A673 (cell line): Measurements from ENCODE around the gene VANGL2. TPM values are rescaled to one million over a fixed set of nuclear protein-coding genes. Genes with fewer than 3 reads are reported as not detected.

Experiments used
- BruUV-seq: library from RNA; stranded (reverse); fragments of 400-500 nt; replicated peaks from 2 replicates; lab custom pipeline; 2021; lab: Mats Ljungman, UMichigan
- CTCF ChIA-PET: fragments of 300-600 bp; sonication (Branson Sonifier 250); formaldehyde crosslinking; loops from one replicate; lab custom pipeline; 2022; ENCODE audit warnings: antibody characterized with exemption; lab: Charles Lee
- POLR2A ChIA-PET: fragments of 300-600 bp; sonication (Branson Sonifier 250); formaldehyde crosslinking; loops from one replicate; lab custom pipeline; 2022; ENCODE audit warnings: antibody characterized with exemption; ENCODE audit not compliant: low non-redundant PET; lab: Charles Lee
- DNase-seq: peaks from one replicate; pipeline ENCODE4 v3.0.0-alpha.2; 2015; ENCODE audit warnings: low spot score
- H3K27ac ChIP-seq: fragments of 200-600 bp; sonication (generic); 2 replicates; pipeline ENCODE4 v1.5.1; 2016; ENCODE audit warnings: mixed run types, low read depth, mild to moderate bottlenecking, mixed read lengths, antibody characterized with exemption, low read length; ENCODE audit not compliant: poor library complexity, severe bottlenecking
- H3K27me3 ChIP-seq: fragments of 200-600 bp; sonication (generic); replicated peaks from 2 replicates; pipeline ENCODE4 v1.6.1; 2017; ENCODE audit warnings: mixed run types, low read depth, mild to moderate bottlenecking, mixed read lengths, antibody characterized with exemption, low read length; ENCODE audit not compliant: insufficient read depth, poor library complexity
- H3K36me3 ChIP-seq: fragments of 200-600 bp; sonication (generic); 2 replicates; pipeline ENCODE4 v1.6.1; 2016; ENCODE audit warnings: mixed run types, mild to moderate bottlenecking, mixed read lengths, antibody characterized with exemption, low read length; ENCODE audit not compliant: insufficient read depth, poor library complexity, severe bottlenecking
- H3K4me1 ChIP-seq: fragments of 200-600 bp; sonication (generic); 2 replicates; pipeline ENCODE4 v1.6.1; 2017; ENCODE audit warnings: mixed run types, mild to moderate bottlenecking, mixed read lengths, antibody characterized with exemption, low read length; ENCODE audit not compliant: insufficient read depth, poor library complexity, severe bottlenecking
- H3K4me3 ChIP-seq: fragments of 200-600 bp; sonication (generic); 2 replicates; pipeline ENCODE4 v1.5.1; 2016; ENCODE audit warnings: low read depth, mixed run types, mild to moderate bottlenecking, mixed read lengths, low read length; ENCODE audit not compliant: poor library complexity, severe bottlenecking
- H3K9me3 ChIP-seq: fragments of 200-600 bp; sonication (generic); 2 replicates; pipeline ENCODE4 v1.6.1; 2016; ENCODE audit warnings: mixed run types, low read depth, mild to moderate bottlenecking, mixed read lengths, antibody characterized with exemption, low read length; ENCODE audit not compliant: poor library complexity, severe bottlenecking
- EZH2 ChIP-seq: fragments of 200-600 bp; sonication (generic); IDR thresholded peaks from 2 replicates; pipeline ENCODE4 v1.6.1; 2017; ENCODE audit warnings: borderline replicate concordance, low read depth, mild to moderate bottlenecking, mixed read lengths, antibody characterized with exemption, low read length; ENCODE audit not compliant: poor library complexity, severe bottlenecking
- intact Hi-C: fragments of 100-400 bp; cut with micrococcal nuclease; formaldehyde crosslinking; loops from one replicate; pipeline ENCODE4 v1.10.0; 2022; ENCODE audit not compliant: unreplicated experiment
- total RNA-seq: library from RNA; stranded (reverse); gene quantifications from 2 replicates; pipeline ENCODE4 v1.2.3, GENCODE V29; 2021
- TF ChIP-seq, protein P1 (sequence below): fragments of 300-800, 200-600 bp; sonication (generic); conservative IDR thresholded peaks from 2 replicates; pipeline ENCODE4 v1.5.1; 2017; ENCODE audit warnings: low read depth, mild to moderate bottlenecking, antibody characterized with exemption, low read length, moderate library complexity, mixed read lengths

The VANGL2 gene
- total RNA-seq, 1 experiment from 2014 or later: 20.9 TPM

DNA sequence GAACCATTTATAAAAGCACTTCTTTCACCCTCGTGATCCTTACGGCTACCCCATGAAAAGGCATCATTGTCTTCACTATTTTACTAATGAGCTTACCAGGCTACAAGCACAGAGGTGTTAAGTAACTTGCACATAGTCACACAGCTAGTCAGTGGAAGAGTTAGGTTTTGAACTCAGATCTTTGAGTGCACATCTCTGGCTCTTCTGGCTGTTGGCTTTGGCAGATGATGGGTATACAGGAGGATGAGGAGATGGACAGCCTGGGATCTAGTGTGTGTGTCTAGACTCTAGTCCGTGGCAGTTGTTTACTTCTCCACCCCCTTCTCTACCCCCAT lies 11.6 kb downstream of the VANGL2 start:
- Histone ChIP-seq H3K27me3 (no peaks in the 10 kb centered on the region), H3K9me3 (no peaks in the 10 kb centered on the region), H3K4me3 (no peak overlapping the region), H3K27ac (no peak overlapping the region), H3K36me3 (no peaks in the 10 kb centered on the region), H3K4me1 (peaks cover 4% of the 10 kb centered on the region)
- intact Hi-C loops: no loop called here
- ChIA-PET CTCF (no interaction called here), POLR2A (no interaction called here)
- TF ChIP-seq, protein P1, sequence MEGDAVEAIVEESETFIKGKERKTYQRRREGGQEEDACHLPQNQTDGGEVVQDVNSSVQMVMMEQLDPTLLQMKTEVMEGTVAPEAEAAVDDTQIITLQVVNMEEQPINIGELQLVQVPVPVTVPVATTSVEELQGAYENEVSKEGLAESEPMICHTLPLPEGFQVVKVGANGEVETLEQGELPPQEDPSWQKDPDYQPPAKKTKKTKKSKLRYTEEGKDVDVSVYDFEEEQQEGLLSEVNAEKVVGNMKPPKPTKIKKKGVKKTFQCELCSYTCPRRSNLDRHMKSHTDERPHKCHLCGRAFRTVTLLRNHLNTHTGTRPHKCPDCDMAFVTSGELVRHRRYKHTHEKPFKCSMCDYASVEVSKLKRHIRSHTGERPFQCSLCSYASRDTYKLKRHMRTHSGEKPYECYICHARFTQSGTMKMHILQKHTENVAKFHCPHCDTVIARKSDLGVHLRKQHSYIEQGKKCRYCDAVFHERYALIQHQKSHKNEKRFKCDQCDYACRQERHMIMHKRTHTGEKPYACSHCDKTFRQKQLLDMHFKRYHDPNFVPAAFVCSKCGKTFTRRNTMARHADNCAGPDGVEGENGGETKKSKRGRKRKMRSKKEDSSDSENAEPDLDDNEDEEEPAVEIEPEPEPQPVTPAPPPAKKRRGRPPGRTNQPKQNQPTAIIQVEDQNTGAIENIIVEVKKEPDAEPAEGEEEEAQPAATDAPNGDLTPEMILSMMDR: no peak
- TF ChIP-seq EZH2: no peak
- DNase-seq: no peak
- BruUV-seq: no TSS peak

DNA sequence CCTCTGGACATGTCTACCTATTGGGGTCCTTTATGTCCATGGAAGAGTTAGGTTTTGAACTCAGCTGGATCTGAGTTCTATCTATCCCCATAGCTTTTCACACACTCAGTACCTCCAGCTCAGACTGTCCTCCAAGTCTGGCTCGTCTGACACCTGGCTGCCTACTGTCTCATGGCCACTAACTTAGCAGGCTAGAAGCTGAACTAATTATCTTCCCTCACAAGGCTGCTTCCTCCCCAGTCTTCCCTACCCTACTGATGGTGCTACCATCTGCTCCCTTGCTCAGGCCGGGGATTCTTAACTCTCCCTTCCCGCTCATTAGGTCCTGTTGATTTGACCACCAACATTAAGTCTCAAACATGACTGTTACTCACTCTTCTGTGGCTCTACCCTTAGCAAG lies 13.4 kb downstream of the VANGL2 start:
- Histone ChIP-seq H3K9me3 (no peaks in the 10 kb centered on the region), H3K27ac (no peak overlapping the region), H3K4me1 (peaks cover 4% of the 10 kb centered on the region), H3K36me3 (no peaks in the 10 kb centered on the region), H3K4me3 (no peak overlapping the region), H3K27me3 (no peaks in the 10 kb centered on the region)
- TF ChIP-seq, protein P1: no peak
- no peak for TF ChIP-seq EZH2
- no TSS peak for BruUV-seq
- POLR2A ChIA-PET: no interaction called here
- DNase-seq: no peak
- CTCF ChIA-PET: no interaction called here
- intact Hi-C loops: no loop called here

DNA sequence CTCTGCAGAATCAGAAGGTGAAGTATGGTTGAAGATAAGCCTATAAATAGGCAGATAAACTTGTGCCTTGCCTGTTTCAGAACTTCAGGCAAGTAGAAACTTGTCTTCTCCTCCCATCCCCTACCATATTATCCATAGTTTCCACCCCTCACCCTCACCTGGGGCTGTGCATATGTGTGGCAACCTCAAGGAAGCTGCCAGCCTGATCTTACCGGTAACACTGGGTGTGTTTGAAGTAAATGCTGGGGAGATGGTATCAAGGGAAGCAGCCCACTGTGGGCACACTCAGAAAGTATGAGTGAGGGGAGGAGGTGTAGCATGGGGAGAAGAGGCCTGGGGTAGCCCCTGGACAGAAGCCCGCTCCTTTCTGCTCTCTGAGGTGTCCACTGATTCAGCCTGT lies 14.5 kb downstream of the VANGL2 start:
- BruUV-seq: no TSS peak
- Histone ChIP-seq H3K9me3 (no peaks in the 10 kb centered on the region), H3K27ac (no peak overlapping the region), H3K27me3 (no peaks in the 10 kb centered on the region), H3K4me1 (peaks cover 4% of the 10 kb centered on the region), H3K4me3 (no peak overlapping the region), H3K36me3 (no peaks in the 10 kb centered on the region)
- no peak for DNase-seq
- intact Hi-C loops: no loop called here
- POLR2A ChIA-PET: no interaction called here
- TF ChIP-seq, protein P1: no peak
- TF ChIP-seq EZH2: no peak
- CTCF ChIA-PET: no interaction called here
